Effector memory CD8-positive, alpha-beta T cell (primary cell): ENCODE measurements around the gene TEX44.
A peak's percentile ranks its signal among the peaks of the same experiment; 100 is the strongest.
"Not testable (repeated sequence)": the region's sequence is repeated elsewhere in the genome, so short reads cannot be mapped to it uniquely, and the experiment has no call there.

Experiments used
- ATAC-seq: fragments of 150-1000 bp; cut with Tn5 transposase; replicated peaks from 2 replicates; pipeline ENCODE4 v1.10.0; 2021; ENCODE audit warnings: mild to moderate bottlenecking, moderate library complexity
- DNase-seq, 3 experiments: peaks; one replicate each; pipeline ENCODE4 v3.0.0; 2021
- H3K27ac Mint-ChIP-seq, 2 donors: one replicate each; pipeline ENCODE4 v1.8.0; 2022; ENCODE audit warnings: mild to moderate bottlenecking in 2 of 2, mixed read lengths in 2 of 2, moderate library complexity in 2 of 2
- H3K27me3 Mint-ChIP-seq, 2 donors: one replicate each; pipeline ENCODE4 v1.8.0; 2022; ENCODE audit warnings: mixed read lengths in 2 of 2
- H3K36me3 Mint-ChIP-seq: one replicate; pipeline ENCODE4 v1.8.0; 2022; ENCODE audit warnings: mild to moderate bottlenecking, moderate library complexity, mixed read lengths; ENCODE audit not compliant: insufficient read depth
- H3K4me1 Mint-ChIP-seq, 2 donors: one replicate each; pipeline ENCODE4 v1.8.0; 2022; ENCODE audit warnings: low read depth in 2 of 2, mixed read lengths in 2 of 2
- H3K4me3 Mint-ChIP-seq, 2 donors: one replicate each; pipeline ENCODE4 v1.8.0; 2022; ENCODE audit warnings: mild to moderate bottlenecking in 2 of 2, mixed read lengths in 2 of 2, moderate library complexity in 2 of 2
- H3K9me3 Mint-ChIP-seq, 2 donors: one replicate each; pipeline ENCODE4 v1.8.0; 2022; ENCODE audit warnings: mixed read lengths in 2 of 2

Gene TEX44

DNA sequence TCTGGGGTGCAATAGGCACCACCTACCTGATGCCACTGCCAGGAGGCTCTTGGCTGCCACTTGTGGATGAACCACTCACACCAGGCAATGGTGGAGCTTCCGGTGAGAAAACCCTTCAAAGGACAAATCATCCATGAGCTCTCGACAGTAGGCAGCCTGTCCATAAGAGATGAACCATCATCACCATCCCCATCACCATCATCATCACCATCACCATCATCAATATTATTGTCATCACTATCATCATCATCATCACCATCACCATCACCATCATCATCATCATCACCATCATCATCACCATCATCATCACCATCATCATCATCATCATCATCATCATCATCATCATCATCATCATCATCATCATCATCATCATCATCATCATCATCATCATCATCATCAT, 14.0 kb upstream of the TEX44 start:
- H3K4me3 Mint-ChIP-seq, H3K27ac Mint-ChIP-seq, H3K36me3 Mint-ChIP-seq, ATAC-seq, DNase-seq, H3K4me1 Mint-ChIP-seq, H3K27me3 Mint-ChIP-seq, H3K9me3 Mint-ChIP-seq: not testable (repeated sequence)

- Mint-ChIP-seq H3K27me3 (peaks cover 7 to 12% of the 10 kb centered on the region in 2 donors), H3K36me3 (no peaks in the 10 kb centered on the region), H3K27ac (no peak overlapping the region), H3K9me3 (peaks cover 2 to 5% of the 10 kb centered on the region in 2 donors), H3K4me3 (no peak overlapping the region), H3K4me1 (no peaks in the 10 kb centered on the region)
- DNase-seq (no peak), ATAC-seq (no peak)
Observed at GRCh38 chr2:231579560-231579959, 13.1 kb upstream of the TEX44 start.

DNA sequence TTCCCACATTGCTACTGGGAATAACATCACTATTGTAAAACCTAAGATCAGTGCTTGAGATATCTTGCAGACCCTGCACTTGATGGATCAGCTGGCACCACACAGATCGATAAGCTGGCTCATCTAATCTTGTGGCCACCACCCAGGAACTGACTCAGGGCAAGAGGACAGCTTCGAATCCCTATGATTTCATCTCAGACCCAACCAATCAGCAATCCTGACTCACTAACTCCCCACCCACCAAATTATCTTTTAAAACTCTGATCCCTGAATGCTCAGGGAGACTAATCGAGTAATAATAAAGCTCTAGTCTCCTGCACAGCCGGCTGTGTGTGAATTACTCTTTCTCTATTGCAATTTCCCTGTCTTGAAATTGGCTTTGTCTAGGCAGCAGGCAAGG, 11.3 kb upstream of the TEX44 start:
- H3K27me3 Mint-ChIP-seq, result peaks cover 7 to 12% of the 10 kb centered on the region in 2 donors
- peaks cover 2 to 5% of the 10 kb centered on the region in 2 donors for H3K9me3 Mint-ChIP-seq
- H3K4me1 Mint-ChIP-seq, result no peaks in the 10 kb centered on the region
- ATAC-seq (no peak), DNase-seq (no peak)
- no peaks in the 10 kb centered on the region for H3K36me3 Mint-ChIP-seq
- no peak overlapping the region for H3K4me3 Mint-ChIP-seq
- no peak overlapping the region for H3K27ac Mint-ChIP-seq

DNA sequence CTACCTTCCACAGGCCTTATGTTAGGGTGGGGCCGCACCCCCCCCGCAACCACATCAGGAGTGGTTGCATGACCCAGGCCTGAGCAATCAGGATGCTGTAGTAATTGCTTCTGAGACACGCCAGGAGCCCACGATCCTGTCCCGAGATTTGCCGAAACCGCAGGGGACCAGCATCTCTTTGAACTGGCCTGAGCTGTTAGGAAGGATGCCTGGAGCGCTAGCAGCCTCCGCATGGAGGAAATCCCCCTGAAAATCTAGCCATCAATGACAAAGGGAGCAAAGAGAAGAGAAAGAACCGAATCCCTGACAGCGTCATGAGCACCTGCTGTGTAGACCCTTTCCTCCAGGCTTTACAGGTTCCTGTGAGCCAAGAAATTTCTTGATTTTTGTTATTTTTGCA, 8.7 kb upstream of the TEX44 start:
- H3K4me1 Mint-ChIP-seq, result no peaks in the 10 kb centered on the region
- DNase-seq, result no peak
- no peaks in the 10 kb centered on the region for H3K9me3 Mint-ChIP-seq
- H3K36me3 Mint-ChIP-seq, result peaks cover 3% of the 10 kb centered on the region
- H3K4me3 Mint-ChIP-seq, result no peak overlapping the region
- no peak for ATAC-seq
- H3K27ac Mint-ChIP-seq, result no peak overlapping the region
- peaks cover 5 to 16% of the 10 kb centered on the region in 2 donors for H3K27me3 Mint-ChIP-seq

DNA sequence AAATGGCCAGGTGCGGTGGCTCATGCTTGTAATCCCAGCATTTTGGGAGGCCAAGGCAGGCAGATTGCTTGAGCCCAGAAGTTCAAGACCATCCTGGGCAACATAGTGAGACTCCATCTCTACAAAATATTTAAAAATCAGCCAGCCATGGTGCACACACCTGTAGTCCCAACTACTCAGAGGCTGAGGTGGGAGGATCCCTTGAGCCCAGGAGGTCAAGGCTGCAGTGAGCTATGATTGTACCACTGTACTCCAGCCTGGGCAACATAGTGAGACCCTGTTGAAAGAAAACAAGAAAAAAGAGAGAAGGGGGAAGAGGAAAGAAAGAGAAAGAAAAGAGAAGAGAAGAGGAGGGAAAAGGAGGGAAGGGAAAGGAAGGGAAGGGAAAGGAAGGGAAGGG, 4.9 kb upstream of the TEX44 start:
- peaks cover 5 to 20% of the 10 kb centered on the region in 2 donors for H3K27me3 Mint-ChIP-seq
- not testable (repeated sequence) for H3K9me3 Mint-ChIP-seq, H3K27ac Mint-ChIP-seq, ATAC-seq, H3K4me1 Mint-ChIP-seq, DNase-seq, H3K4me3 Mint-ChIP-seq, H3K36me3 Mint-ChIP-seq

DNA sequence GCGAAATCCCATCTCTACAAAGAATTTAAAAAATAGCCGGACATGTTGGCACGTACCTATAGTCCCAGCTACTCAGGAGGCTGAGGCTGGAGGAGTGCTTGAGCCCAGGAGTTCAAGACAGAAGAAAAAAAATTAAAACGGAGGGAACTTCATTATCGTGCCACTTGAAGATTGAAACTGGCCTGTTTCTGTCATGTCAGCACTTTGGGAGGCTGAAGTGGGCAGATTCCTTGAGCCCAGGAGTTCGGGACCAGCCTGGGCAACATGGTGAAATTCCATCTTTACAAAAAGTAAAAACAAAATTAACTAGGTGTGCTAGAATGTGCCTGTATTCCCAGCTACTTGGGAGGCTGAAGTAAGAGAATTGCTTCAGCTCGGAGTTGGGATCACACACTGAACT, 3.0 kb upstream of the TEX44 start:
- DNase-seq (no peak), ATAC-seq (no peak)
- Mint-ChIP-seq H3K9me3 (no peaks in the 10 kb centered on the region), H3K4me1 (no peaks in the 10 kb centered on the region), H3K27ac (no peak overlapping the region), H3K4me3 (no peak overlapping the region), H3K27me3 (peaks cover 0 to 17% of the 10 kb centered on the region in 2 donors), H3K36me3 (peaks cover 6% of the 10 kb centered on the region)

DNA sequence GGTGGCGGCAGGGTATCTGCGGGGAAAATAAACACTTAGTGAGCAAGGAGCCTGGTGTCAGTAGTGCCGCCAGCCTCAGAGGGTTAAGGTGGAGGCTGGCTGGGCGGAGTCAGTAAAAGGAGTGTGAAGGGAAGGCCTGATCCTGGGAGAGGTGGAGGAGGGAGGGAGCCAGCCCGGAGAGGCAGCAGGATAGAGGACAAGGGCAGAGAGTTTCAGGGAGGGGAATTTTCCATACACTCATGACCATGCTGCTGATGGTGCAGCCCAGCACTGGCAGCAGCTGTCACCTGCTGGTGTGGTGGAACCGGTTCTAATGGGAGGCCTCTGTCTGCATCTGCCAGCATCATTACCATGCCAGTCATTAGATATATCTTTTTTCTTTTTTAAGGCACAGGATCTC, 2.0 kb upstream of the TEX44 start:
- no peak for ATAC-seq
- no peaks in the 10 kb centered on the region for H3K4me1 Mint-ChIP-seq
- no peak for DNase-seq
- H3K36me3 Mint-ChIP-seq, result peaks cover 6% of the 10 kb centered on the region
- H3K4me3 Mint-ChIP-seq, result no peak overlapping the region
- H3K27ac Mint-ChIP-seq, result no peak overlapping the region
- peaks cover 0 to 17% of the 10 kb centered on the region in 2 donors for H3K27me3 Mint-ChIP-seq
- H3K9me3 Mint-ChIP-seq, result no peaks in the 10 kb centered on the region

- H3K36me3 Mint-ChIP-seq, result peaks cover 3% of the 10 kb centered on the region
Observed at GRCh38 chr2:231593666-231594065, 1.0 kb downstream of the TEX44 start.

GRCh38 chr2:231597014-231597611, 4.4 kb downstream of the TEX44 start:
- peaks cover 2 to 4% of the 10 kb centered on the region in 2 donors for H3K4me1 Mint-ChIP-seq

More at GRCh38 chr2:231593666-231594065, 1.0 kb downstream of the TEX44 start:
- Mint-ChIP-seq H3K9me3 (no peaks in the 10 kb centered on the region), H3K4me1 (no peaks in the 10 kb centered on the region), H3K27ac (no peak overlapping the region), H3K27me3 (peaks cover 0 to 8% of the 10 kb centered on the region in 2 donors), H3K4me3 (no peak overlapping the region)
- DNase-seq, result no peak
- ATAC-seq, result no peak

DNA sequence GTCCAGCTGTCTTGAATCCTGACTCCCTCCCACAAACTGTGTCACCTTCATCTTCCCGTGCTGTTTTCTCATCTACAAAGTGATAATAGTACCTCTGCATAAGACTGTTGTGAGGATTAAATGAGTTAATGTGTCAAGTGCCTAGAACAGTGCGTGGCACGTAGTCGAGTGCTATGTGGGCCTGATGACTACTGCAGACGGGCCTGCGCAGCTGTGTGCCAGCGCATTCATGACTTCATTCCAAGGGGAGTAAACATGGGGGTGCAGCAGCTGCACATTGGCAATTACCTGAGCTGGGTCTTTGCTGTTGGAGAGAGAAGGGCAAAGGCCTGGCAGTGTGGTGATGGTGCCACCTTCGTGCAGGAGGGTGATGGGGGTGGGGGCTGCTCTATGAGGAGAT, 5.0 kb downstream of the TEX44 start:
- Mint-ChIP-seq H3K4me3 (no peak overlapping the region), H3K27ac (no peak overlapping the region), H3K27me3 (peaks cover 0 to 4% of the 10 kb centered on the region in 2 donors), H3K36me3 (peaks cover 3% of the 10 kb centered on the region), H3K4me1 (peaks cover 2 to 4% of the 10 kb centered on the region in 2 donors), H3K9me3 (no peaks in the 10 kb centered on the region)
- ATAC-seq, result no peak
- DNase-seq, result no peak

More at GRCh38 chr2:231597014-231597611, 4.4 kb downstream of the TEX44 start:
- peaks cover 0 to 8% of the 10 kb centered on the region in 2 donors for H3K27me3 Mint-ChIP-seq
- H3K4me3 Mint-ChIP-seq, result no peak overlapping the region
- ATAC-seq, result peak; percentile 17
- peaks cover 3% of the 10 kb centered on the region for H3K36me3 Mint-ChIP-seq
- no peak overlapping the region for H3K27ac Mint-ChIP-seq
- H3K9me3 Mint-ChIP-seq, result no peaks in the 10 kb centered on the region
- DNase-seq, result no peak

- H3K4me3 Mint-ChIP-seq, result no peak overlapping the region
Observed at GRCh38 chr2:231600619-231601355, 8.1 kb downstream of the TEX44 start.

DNA sequence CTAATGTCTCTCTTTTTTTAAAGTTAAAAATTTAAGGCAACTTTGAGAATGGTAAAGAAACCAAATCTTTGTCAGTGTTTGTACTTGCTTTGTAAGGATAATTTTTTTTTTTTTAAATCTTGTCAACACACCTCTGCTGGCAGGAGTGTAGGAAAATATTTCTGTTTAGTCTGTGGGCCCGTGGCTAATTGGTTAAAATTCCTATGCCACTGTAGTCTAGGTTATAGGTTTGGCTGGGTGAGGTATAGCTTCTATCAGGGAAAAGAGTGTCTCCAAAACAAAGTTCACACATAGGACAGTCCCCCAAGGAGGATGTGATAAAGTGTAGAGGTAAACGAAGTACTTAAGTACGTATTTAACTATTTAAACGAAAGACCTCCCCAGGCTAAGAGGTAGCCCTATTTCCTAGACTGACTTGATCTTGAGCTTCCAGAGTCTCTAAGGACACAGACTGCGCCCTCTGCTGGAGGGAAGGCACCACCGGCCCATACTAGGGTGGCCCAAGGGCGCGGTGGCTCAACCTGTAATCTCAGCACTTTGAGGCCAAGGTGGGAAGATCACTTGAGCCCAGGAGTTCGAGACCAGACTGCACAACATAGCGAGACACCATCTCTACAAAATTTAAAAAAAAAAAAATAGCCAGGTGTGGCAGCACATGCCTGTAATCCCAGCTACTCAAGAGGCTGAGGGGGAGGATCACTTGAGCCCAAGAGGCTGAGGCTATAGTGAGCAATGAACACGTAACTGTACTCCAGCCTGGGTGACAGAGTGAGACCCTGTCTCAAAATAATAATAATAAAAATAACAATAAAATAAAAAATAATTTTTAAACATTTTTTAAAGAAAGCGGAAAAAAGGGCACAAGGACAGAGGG, 8.9 kb downstream of the TEX44 start:
- ATAC-seq (peak; percentile 28), DNase-seq (peak; percentile 76 to 78 (median 78))
- Mint-ChIP-seq H3K9me3 (no peaks in the 10 kb centered on the region), H3K36me3 (peaks cover 36% of the 10 kb centered on the region), H3K27me3 (no peaks in the 10 kb centered on the region), H3K4me1 (peaks cover 11 to 12% of the 10 kb centered on the region in 2 donors), H3K4me3 (no peak overlapping the region), H3K27ac (peak overlapping the region; percentile 47 to 89)

More at GRCh38 chr2:231600619-231601355, 8.1 kb downstream of the TEX44 start:
- DNase-seq (no peak), ATAC-seq (no peak)
- Mint-ChIP-seq H3K36me3 (peaks cover 32% of the 10 kb centered on the region), H3K9me3 (no peaks in the 10 kb centered on the region), H3K4me1 (peaks cover 11 to 12% of the 10 kb centered on the region in 2 donors), H3K27ac (no peak overlapping the region), H3K27me3 (no peaks in the 10 kb centered on the region)

DNA sequence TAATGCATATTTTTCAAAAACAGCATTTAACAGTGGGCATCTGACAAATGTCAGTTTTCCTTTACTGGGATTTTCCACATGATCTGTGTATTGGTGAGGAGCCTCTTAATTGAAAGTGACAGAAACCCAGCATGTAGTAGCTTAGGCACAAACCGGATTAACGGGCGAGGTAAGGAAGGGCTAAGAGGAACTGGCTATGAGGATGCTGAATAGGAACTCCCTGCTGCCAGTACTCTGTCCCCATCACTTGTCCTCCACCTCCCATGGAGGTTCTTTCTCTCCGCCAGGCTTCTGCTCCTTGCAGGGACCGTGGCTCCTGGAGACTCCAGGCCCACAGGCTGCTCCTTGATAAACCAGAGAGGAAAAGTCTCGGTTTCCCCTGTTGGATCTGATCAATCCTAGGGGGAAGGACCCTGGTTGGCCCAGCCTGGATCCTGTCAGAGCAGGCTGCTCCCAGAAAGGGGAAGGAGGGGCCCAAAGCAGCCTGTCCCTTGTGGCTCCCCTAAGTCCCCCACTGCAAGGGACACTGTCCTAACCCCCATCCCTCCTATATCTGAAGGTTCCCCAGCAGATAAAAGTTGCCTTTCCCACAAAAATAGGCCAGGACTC, 10.3 kb downstream of the TEX44 start:
- Mint-ChIP-seq H3K27ac (peak overlapping the region; percentile 94), H3K9me3 (no peaks in the 10 kb centered on the region), H3K4me1 (peaks cover 11 to 12% of the 10 kb centered on the region in 2 donors), H3K27me3 (no peaks in the 10 kb centered on the region), H3K4me3 (peak overlapping the region; percentile 70), H3K36me3 (peaks cover 36% of the 10 kb centered on the region)
- no peak for DNase-seq
- no peak for ATAC-seq
